GM12874 (cell line): ENCODE data around the gene NPAS3.

Source experiments
- CTCF ChIP-seq: IDR thresholded peaks from 2 replicates; pipeline ENCODE4 v1.5.1; 2011; ENCODE audit warnings: low read depth, mild to moderate bottlenecking, control low read depth, low read length, moderate library complexity; ENCODE audit not compliant: insufficient read depth

Gene NPAS3

GRCh38 chr14:33727606-33728005 is 788.9 kb downstream of the NPAS3 start:
- TF ChIP-seq CTCF: no peak

DNA sequence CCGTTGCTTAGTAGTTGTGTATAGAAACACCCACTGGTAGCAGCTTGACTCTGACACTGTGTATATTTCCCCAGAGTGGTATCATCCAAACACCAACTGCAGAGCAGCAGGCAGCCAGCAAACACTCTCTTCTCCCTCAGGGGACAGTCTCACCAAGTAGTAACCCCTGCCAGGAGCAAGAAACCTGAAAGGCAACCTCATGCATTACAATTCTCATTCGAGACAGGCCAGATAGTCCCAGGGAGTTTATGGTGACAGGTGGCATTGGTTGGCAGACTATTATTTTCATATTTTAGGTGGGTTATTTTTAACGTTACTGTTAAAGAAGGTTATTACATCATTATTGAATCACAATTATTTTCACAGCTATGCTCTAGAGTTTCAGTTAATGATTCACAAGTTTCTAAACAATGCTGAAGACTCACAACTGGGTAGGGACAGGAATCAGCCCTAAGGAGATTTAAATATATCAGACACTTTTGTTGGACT is 789.4 kb downstream of the NPAS3 start:
- TF ChIP-seq CTCF: no peak

DNA sequence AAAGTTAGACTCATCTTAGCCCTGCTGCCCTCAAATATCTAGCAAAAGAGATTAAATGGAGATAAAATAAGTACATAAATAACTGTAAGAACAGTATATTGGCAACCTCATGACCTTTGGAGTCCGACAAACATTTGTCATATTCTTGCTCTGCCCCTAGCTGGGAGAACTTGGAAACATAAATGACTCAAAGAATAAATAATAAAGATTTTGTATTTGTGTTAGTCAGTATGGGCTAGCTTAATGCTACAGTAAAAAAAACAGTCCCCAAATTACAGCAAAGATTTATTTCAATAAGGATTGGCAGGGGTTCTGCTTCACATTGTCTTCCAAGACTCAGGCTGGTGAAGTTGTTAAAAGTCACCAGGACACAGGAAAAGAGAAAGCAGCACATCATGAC is 791.5 kb downstream of the NPAS3 start:
- TF ChIP-seq CTCF: no peak

GRCh38 chr14:33732175-33732574 is 793.5 kb downstream of the NPAS3 start:
- TF ChIP-seq CTCF: no peak

- no peak for TF ChIP-seq CTCF
Observed at GRCh38 chr14:33733310-33733709, 794.6 kb downstream of the NPAS3 start.

DNA sequence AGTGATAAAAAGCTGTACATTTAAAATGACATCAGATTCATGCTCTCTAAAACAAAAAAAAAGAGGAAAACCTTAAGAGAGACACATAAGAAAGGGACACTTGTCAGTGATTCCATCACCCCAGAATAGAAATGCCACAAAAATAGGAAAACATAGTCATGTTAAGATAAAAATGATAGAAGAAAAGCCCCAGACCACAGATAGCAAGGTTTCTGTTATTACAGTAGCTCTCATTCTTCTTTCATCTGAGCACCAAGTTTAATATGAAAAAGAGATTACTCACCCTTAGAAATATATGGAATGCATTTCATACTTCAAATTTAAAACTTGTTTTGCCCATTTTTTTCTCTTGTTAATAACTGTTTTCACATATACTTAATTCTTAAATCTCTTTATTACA is 795.0 kb downstream of the NPAS3 start:
- no peak for TF ChIP-seq CTCF

- no peak for TF ChIP-seq CTCF
Observed at GRCh38 chr14:33734387-33734786, 795.7 kb downstream of the NPAS3 start.
